Eye (tissue), 1 donor: Measurements from ENCODE around the gene NDST3.

Experiments used
- DNase-seq: peaks from one replicate; pipeline ENCODE4 v3.0.0-alpha.2; 2015

NDST3 gene

DNA sequence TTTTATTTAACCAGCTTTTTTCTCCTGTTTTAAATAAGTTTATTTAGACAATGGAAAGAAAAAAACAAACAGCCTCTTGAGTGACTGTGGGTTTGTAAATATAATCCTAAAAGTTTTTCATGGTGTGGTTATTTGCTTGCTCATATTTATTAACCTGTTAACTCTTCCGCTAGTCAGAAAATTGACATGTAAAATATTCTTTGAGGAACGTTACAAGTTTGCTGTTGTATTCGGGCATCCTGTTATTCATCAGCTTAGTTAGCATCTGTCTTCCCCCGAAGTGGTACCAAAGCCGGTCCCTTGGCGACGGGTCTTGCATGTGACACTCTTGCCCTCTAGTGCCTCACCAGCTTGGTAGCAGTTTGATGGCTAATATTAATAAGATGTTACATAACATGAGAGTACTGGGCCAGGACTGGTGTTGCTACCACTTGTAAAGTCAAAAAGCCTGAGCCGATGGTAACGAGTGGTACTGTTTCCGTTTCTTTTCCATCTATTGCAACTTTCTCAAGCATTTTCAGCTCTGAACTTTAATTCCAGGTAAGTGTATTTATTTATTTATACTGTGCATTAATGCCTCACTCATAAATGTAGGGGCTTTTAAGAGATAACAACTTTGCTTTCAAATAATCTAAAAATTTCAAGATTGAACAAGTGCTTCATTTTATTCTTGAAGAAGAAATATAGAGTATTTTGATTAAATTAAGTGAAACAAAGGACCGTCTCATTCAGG, at the start of gene NDST3:
NDST3 (plus strand) TSS at position 434 of the 733 bp plus-strand sequence. CDS start 19,425 bp downstream, outside the sequence.
- DNase-seq = peak; percentile 94

DNA sequence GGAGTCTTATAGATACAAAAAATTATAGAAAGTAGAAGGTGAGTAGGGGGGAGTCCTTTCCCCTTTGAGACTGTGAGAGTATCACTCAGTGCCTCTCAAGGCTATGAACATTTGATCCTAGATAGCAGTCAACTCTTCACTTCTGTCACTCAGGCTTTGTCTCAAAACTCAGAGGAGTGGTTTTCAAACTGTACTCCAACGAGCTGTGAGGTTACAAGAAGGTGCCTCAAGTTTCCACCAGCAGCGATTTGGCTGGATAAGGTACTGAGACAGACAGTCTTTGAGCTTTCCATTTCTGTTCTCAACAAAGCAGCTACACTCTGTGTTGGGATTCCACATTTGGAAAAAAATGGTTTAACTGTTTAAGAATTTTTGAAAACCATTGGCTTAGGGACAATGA, 48.0 kb upstream of the NDST3 start:
- no peak for DNase-seq

DNA sequence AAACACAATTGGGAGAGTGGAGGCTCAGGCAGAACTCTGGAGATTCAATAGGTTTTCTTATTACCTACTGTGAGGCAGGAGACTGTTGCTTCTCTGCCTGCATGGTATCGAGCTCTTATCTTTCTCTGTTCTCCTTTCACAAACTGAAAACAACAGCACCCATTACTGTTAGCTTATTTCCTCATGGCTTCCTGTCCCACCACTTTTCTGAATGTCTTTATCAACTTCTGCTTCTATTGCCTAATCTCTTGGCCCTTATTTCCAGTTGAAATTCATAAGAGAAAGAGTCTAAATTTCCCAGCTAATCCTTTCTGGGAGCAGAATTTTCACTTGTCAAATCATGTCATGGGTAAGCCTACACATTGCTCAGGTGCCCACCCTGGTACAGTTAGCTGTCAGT, 46.8 kb upstream of the NDST3 start:
- no peak for DNase-seq

DNA sequence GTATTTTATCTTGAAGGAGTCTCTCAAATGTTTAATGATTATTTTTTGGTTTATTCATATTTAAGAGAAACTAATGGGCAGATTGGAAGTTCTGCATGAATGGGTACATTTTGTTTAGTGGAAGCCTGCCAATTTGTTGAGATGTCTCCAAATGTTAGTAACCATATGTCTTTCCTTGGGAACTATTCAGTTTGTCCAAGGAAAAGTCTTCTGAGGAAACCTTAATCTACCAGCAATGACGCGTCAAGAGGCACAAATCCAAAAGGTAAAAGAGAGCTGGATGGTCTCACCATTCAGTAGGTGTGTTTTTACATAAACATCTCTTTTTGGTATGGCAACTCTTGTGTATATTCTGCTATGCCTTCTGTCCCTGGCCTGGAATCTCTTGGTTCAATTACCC, 37.4 kb upstream of the NDST3 start:
- DNase-seq = no peak

DNA sequence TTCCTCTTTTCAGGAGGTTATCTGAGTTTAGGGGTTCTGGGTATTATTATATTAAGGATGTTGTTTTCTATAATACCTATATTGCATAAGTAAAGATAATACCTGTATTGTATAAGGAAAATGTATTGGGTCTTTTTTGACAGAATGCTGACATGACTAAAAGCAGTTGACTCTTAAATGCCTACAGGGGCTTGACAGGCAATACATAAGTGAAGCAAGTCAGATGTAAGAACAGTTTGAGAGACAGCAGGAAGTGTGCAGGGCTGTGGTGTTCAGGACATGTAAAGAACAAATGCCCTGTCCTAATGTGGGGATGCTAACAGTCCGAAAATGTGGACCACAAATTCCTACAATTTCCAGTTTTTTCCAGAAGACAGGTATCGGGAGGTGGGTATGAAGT, 30.2 kb upstream of the NDST3 start:
- no peak for DNase-seq

DNA sequence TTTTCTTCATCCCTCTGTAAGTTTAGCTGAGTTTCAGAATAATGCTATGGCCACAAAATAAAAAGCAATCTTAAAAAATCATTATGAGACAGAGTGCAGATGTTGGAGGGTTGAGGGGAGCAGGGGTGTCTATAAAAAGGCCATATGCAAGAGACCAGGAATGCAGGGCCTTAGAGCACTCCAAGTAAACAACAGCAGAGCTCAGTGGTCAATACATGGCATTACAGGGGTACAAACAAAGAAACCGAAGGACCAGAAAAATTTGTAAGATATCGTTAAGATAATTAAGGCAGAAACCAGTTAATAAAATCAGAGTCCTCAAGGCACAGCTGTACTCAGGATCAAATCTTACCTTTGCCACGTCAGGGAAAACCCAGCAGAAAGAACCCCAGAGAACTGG, 28.4 kb upstream of the NDST3 start:
- no peak for DNase-seq

DNA sequence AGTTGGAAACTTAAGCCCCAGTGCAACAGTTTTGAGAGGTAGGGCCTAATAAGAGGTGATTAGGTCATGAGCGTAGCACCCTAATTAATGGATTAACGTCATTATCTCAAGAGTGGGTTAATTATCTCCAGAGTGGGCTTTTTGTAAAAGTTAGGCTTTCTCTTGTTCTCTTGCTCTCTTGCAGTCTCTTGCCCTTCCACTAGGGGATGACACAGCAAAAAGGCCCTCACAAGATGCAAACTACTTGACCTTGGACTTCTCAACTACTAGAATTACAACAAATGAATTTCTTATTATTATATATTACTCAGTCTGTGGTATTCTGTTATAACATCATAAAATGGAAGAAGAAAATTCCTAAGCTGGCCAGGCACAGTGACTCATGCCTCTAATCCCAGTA, 22.1 kb upstream of the NDST3 start:
- no peak for DNase-seq

DNA sequence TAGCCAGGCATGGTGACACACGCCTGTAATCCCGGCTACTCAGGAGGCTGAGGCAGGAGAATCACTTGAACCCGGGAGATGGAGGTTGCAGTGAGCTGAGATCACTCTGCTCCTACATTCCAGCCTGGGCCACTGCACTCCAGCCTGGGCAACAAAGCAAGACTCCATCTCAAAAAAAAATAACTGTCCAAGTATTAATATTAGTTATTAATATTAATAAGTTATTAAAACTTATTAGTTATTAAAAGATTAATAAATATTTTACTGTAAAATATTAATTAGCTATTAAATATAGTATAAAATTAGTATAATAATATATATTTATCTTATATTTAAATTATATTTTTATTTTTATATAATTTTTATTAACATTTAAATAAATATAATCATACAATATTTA, 19.5 kb upstream of the NDST3 start:
- no peak for DNase-seq

DNA sequence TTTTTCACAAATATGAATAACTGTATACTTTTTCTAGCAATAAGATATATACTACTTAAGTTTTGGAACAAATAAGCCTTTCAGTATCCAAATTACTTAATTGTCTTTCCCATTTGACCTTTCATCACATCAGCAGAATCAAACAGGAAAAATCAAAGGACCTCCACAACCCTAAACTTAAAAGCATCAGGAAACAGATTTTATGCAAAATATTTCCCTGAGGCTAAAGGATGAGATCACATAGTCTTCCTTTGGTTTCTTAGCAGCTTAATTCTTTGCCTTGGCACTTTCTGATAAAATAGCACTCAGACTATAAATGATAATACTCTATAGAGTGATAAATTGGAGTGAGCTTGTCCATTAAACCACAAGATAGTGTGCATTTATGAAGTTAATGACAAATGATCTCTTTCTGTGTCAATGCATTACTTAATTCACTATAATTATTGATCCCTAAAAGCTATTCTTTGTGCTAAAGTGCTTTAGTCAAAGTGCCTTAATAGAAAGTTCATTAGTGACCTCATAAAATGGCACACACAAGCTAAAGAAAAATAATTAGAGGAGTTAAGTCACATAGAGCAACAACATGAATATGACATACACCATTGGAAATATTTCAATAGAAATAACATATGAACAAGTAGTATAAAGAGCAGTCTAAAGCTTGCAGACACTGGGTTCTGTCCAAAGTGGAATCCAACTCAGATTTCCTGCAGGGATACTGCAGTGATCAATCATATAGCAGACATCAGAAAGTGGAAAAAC, 15.7 kb upstream of the NDST3 start:
- no peak for DNase-seq

DNA sequence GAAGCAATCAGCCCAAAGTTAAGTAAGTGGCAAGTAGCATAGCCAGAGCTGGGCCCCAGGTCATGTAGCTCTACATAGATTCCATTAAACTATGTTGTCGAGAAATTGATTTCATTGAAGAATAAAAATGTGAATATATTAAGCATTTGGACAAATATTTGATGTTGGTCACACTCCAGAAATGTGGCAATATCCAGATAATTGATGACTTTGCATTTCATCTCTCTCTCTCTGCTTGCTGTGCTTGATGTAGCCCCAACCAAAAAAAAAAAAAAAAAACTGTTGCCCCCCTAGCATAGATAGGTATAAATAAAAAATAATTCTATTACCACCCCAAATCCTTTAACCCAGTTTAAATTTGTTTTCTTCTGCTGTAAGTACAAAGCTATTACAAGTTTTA, 7.5 kb upstream of the NDST3 start:
- DNase-seq = no peak

DNA sequence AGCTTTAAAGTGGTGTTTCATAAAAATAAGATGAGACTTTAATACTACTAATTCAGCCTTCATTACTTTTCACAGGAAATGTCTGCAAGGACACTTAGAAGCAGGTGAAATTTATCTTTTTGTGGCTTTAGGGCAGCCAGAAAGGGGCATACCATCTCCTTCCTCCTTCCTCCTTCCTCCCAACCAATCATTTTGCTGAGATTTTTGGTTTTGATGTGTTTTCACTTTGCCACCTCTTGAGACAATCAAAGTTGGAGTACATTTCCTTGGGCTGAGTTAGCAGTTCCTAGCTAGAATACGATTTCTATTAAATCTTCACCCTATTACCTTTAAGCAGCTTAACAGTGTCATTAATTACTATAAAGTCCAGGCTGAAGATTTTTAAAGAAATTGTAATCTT, 5.1 kb upstream of the NDST3 start:
- DNase-seq = no peak

DNA sequence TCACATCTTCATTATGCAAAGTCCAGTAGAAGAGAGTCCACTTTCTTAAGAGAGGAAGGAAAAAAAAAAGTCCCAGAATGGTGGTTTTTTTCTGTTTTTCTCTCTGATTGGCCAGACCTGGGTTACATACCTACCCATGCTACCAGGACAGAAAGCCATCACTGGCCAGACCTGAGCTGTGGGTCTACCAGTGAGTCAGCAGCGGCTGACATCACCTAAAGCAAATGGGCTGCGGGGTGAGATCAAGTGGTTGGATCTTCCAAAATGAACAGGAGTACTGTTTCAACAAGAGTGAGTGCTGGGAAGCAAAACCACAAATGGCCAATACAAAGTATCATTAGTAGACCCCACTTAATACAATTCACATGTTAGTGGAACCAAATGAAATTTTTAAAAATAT, 1.6 kb upstream of the NDST3 start:
- DNase-seq = no peak

DNA sequence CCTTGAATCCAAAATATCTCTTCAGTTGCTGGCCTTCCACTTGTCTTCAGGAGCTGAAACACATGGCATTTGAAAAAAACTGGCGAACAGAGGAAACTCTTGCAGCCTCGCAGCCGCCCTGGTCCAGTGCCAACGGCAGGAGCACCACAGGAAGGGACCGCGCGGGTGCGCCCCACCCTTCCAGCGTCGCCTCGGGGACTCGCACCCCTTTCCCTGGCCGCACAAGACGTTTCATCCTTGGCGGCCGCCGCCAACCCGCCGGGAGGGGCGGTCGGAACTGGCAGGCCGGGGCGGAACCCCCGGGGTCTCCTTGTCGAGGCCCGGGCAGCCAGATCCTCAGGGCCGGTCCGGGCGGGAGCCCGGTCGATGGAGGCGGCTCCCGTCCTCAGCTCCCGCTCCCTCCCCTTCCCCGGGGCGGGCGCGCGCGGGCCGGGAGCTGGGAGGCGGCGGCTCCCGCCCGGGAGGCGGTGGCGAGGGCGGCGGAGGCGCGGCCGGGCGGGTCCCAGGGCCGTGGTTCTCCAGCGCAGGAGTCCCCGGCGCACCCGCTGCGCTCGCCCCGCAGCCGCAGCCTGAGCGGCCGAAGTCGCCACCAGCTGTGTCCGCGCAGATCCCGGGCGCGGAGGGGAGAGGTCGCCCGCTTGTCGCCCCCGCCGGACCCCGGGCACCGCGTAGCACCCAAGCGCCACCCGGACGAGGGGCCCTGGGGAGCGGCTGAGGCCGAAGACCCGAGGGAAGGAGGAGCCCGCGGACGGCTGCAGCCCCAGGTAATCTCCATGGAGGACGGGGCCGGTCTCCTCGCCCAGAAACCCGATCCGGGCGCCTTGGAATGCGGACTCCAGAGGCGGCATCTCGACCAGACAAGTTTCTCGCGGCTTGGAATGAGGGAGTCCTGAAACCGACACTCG, 886 bp upstream of the NDST3 start:
- peak; percentile 83 for DNase-seq

DNA sequence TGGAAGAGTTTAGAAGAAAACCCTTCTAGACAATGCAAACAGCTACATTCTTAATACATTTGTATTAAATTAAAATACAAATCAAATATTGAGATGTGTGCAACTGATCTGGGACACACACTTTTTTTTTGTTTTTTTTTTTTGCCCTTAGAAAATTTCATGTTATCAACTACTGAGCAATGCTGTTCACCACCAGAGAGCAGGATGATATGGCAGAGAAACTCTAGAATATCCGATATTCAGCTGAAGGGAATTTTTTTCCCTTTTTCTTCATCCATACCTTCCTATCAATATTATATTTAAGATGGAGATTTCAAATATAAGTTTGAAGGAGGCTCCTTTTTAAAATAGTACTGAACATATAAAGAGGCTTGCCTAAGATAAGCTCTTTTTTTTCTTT, 1.0 kb downstream of the NDST3 start:
- peak; percentile 21 for DNase-seq

DNA sequence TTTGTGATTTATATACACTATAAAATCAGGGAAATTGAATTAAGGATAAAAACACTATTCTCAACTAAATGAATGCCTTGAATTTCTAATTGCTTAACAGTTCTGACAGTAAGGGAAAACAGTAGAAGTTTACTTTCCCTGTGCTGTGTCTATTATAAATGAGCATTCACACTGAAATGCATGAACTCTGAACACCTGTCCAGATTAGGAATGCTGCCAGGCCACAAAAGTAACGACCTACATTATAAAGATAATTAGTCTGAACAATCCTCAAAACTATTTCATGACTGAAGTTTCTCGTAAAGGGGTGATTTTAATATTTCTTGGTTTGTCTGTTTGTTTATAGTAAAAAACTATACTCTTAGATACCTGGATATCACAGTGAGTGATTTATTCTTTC, 2.0 kb downstream of the NDST3 start:
- DNase-seq = no peak

DNA sequence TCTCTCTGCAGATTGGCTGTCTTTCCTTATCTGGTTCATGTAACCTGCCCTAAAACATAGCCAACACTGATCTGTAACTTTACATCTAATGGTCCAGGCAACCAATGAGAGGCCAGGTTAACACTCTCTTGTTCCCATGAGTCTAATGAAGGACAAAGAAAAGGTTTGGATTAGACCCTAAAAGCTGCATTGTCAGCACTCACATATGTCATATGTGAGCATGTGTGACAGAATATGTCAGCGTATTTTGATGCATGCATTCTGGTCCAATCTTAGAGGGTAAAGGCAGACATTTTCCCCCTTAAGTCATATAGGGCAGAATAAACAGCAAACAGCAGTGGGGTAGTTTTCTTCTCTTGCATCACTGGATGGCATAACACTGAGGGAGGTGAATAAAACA, 3.7 kb downstream of the NDST3 start:
- no peak for DNase-seq

DNA sequence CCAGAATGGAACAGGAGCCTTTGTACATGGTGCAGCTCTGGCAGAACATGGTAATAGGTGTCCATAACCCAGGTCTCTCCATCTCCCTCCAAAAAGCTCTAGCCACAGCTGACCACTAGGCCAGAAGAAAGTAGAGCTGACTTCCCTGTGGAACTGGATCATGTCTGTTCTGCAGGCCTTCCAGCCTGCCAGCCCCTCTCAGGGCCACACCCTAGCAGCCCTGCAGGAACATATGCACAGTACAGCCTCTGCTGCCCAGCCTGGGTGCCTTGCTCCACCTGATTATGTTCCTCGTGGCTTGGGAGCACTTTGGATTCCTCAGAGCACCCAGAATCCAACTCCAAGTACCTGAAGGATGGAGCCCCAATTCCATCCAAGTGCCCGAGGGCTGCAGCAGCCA, 12.0 kb downstream of the NDST3 start:
- DNase-seq = no peak

DNA sequence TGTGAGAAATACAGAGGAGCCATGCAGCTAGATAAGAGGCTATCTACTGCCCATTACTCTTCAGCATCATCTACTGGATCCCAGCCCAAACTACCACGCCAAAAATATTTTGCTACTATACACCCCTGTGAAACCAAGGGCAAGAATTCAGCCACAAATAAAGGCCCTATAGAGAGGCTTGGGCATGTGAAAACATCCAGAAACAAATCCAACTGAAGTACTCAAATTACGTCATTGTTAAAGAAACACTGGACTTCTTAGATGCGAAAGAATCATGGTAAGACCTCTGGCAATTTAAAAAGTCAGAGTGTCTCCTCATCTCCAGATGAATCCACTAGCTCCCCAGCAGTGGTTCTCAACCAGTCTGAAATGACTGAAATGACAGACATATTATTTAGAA, 12.8 kb downstream of the NDST3 start:
- DNase-seq = no peak

DNA sequence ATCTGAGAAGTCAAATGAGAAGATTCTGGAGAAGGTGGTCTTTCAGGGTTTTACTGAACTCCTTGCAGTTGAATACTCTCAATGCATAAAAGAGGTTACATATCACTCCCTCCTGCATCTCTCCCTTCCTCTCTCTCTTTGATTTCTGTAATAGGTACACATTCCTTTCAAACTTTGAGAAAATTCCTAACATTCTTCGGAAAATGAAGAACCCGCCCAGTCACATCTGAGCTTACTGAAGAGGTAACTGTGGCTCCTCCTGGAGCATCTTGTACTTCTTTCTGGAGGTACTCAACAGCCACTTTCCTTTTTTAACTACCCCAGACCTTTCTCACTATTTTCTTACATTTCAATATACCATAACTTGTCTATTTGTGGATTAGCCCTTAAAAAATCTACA, 24.7 kb downstream of the NDST3 start:
- DNase-seq = no peak

DNA sequence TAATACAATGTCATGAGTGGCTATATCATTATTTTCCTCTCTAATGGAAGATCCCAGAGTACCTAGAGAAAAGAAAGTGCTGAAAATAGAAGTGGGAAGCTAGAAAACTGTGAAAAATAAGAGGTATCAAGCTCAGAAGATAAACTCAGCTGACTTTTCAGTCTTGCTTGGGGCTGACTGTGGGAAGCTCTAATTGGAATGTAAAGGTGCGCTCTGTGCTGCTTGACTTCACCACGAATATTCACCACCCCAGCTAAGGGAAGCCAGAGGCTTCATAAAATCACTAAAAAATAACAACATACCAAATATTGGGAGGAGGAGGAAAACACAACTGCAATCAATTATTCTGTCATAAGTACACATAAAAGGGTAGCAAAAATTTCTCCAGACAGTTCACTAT, 25.1 kb downstream of the NDST3 start:
- no peak for DNase-seq

DNA sequence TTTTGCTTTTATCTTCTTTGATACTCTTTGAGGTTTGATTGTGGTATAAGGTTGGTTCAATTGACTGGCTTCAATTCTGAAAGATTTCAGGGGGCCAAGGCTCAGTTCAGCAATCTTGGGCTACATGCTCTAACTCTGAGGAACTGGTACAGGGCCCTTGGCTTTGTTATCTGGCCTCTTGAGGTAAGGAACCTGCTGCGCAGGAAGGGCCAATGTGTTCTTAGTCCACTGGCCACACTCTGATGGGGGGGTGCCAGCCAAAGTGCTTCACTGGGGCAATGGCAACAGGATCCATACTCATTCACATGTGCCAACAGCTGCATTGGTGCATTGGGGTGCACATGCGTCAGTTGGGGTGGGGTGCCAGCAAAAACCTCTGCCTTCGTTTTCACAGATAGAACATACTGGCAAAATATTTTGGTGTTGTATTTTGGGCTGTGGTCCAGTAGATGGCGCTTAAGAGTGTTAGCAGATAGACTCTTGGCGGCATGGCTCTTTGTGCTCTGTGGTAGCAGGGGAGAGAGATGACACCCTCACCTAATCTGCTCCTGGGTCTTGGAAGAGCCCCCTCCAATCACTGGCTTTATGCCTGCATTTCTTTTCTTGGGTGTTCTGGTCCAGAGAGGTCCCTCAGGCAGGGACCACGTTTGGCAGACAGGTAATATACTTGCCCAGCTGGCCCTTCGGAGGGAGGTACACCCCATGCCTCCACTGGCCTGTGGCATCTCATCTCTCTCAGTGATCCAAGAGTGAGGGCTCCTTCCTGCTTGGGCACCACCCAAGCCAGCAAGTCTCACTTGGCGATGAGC, 42.9 kb downstream of the NDST3 start:
- DNase-seq = no peak

DNA sequence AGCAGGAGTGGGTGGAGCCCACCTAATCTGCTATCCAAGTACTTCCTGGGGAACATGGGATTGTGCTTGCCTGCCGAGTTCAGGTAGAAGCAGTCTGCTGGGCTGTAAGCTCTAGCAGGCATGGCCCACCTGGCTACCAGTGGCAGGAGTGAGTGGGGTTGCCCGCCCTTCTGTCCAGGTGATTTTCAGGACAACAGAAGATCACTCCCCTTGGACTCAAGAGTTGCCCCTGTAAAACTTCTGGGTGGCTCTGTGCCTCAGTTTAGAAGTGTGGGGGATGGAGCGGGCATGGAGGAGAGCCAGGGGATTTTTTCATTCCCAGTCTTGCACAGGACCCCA, 43.5 kb downstream of the NDST3 start:
- DNase-seq = no peak

DNA sequence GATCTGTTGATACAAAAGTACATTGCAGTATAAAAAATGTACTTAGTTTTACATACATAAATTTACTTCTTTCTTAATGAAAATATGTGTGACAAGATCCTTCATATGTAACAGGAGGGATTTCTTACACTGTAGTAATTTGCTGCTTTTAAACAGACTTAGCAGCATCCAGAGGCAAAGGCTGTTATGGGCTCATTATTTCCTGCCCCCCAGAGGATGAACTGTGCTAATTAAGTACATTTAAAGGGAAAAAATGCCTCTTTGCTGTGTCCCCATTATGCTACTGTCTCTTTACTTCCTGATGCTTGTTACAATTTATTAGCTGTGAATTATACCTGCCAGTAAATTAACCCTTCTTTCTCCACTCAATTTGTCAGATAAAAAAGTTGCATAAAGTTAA, 47.1 kb downstream of the NDST3 start:
- DNase-seq = no peak
